Measurements from ENCODE around the gene RPL18A. TPM values are rescaled to one million over a fixed set of nuclear protein-coding genes. Genes with fewer than 3 reads are reported as not detected.
A peak's percentile ranks its signal among the peaks of the same experiment; 100 is the strongest.

RPL18A gene
- total RNA-seq, 1 experiment from 2014 or later, result 1,352 TPM

GRCh38 chr19:17860993-17861360, 1.3 kb downstream of the RPL18A start:
- ATAC-seq, result no peak
- Histone ChIP-seq H3K9me3 (ENCODE audit: control insufficient read depth, insufficient read depth, low read depth, low read length) (no peaks in the 10 kb centered on the region), H3K27ac (ENCODE audit: low read length) (peak overlapping the region; percentile 98), H3K4me3 (ENCODE audit: low read depth in 2 of 2, low read length in 2 of 2) (peak overlapping the region; percentile 96 to 99), H3K4me1 (ENCODE audit: control insufficient read depth, insufficient read depth, low read length) (peaks cover 29% of the 10 kb centered on the region), H3K36me3 (ENCODE audit: control insufficient read depth, insufficient read depth, low read length) (peaks cover 17% of the 10 kb centered on the region), H3K27me3 (ENCODE audit: control insufficient read depth, insufficient read depth, low read length) (no peaks in the 10 kb centered on the region)
- POLR2A ChIA-PET, result interaction anchor here (0.6 kb wide), 1 partner anchor 133 kb away, joined by 5 read pairs; no protein-coding TSS in a partner anchor
- CTCF ChIA-PET, result no interaction called here
- intact Hi-C loops (cut with micrococcal nuclease; ENCODE audit: unreplicated experiment), result no loop called here
- in situ Hi-C loops (cut with HindIII; ENCODE audit: low pct_unique_long_range_greater_than_20kb, low sequenced_read_pairs), result no loop called here
- TF ChIP-seq SIN3A (IDR thresholded peaks at IDR 0.05; ENCODE audit: borderline replicate concordance, insufficient read depth, low read depth, low read length) (0 out of 2 replicates have a peak, but pooled peaks have one; percentile 4), REST (IDR thresholded peaks at IDR 0.05; ENCODE audit: insufficient read depth in 1 of 2, low read depth in 2 of 2, low read length in 1 of 2) (no peak), TCF7L2 (IDR thresholded peaks at IDR 0.05; ENCODE audit: low read depth, low read length) (no peak), POLR2AphosphoS5 (IDR thresholded peaks at IDR 0.05; ENCODE audit: low read depth, low read length) (0 out of 2 replicates have a peak, but pooled peaks have one; percentile 42)
- DNase-seq (ENCODE audit: low read depth, low spot score), result no peak
- no TSS peak for BruUV-seq (replicated peaks)

- Histone ChIP-seq H3K36me3 (ENCODE audit: control insufficient read depth, insufficient read depth, low read length) (peaks cover 17% of the 10 kb centered on the region), H3K9me3 (ENCODE audit: control insufficient read depth, insufficient read depth, low read depth, low read length) (no peaks in the 10 kb centered on the region), H3K27ac (ENCODE audit: low read length) (peak overlapping the region; percentile 98), H3K4me3 (ENCODE audit: low read depth in 2 of 2, low read length in 2 of 2) (peak overlapping the region; percentile 96 to 99), H3K4me1 (ENCODE audit: control insufficient read depth, insufficient read depth, low read length) (peaks cover 29% of the 10 kb centered on the region), H3K27me3 (ENCODE audit: control insufficient read depth, insufficient read depth, low read length) (no peaks in the 10 kb centered on the region)
- ATAC-seq, result no peak
- intact Hi-C loops (cut with micrococcal nuclease; ENCODE audit: unreplicated experiment), result no loop called here
- POLR2A ChIA-PET, result no interaction called here
- CTCF ChIA-PET, result no interaction called here
- BruUV-seq (replicated peaks), result no TSS peak
- in situ Hi-C loops (cut with HindIII; ENCODE audit: low pct_unique_long_range_greater_than_20kb, low sequenced_read_pairs), result no loop called here
- TF ChIP-seq CTCF (IDR thresholded peaks at IDR 0.05), result no peak
- no peak; the same call in 1 of the 2 replicates for TF ChIP-seq POLR2AphosphoS5 (IDR thresholded peaks at IDR 0.05; ENCODE audit: low read depth, low read length)
- no peak for TF ChIP-seq TCF7L2 (IDR thresholded peaks at IDR 0.05; ENCODE audit: low read depth, low read length)
- DNase-seq (ENCODE audit: low read depth, low spot score), result no peak
Measured at GRCh38 chr19:17861542-17862402, 2.1 kb downstream of the RPL18A start.

All from Panc1 (cell line).